ENCODE results near the gene KHDRBS1.

GRCh38 chr1:31978843-31979400, 34.7 kb upstream of the KHDRBS1 start:
- TF ChIP-seq CTCF (IDR thresholded peaks at IDR 0.05; ENCODE audit: low read depth, low read length, poor library complexity, severe bottlenecking) (no peak), EZH2phosphoT487 (IDR thresholded peaks at IDR 0.05; ENCODE audit: borderline replicate concordance, low read length) (no peak)
